Posterior cingulate gyrus (tissue), 11 donors: ENCODE measurements around the gene RNF19B.
"Not testable (repeated sequence)": the region's sequence is repeated elsewhere in the genome, so short reads cannot be mapped to it uniquely, and the experiment has no call there.

ENCODE experiments used
- DNase-seq, 10 donors: peaks; one replicate each; pipeline versions ENCODE4 v3.0.0 to v3.0.0-alpha.2; 2020 to 2021; ENCODE audit warnings: mixed read lengths in 3 of 10
- intact Hi-C: fragments of 100-400 bp; cut with DNase I; formaldehyde crosslinking; loops from one replicate; pipeline ENCODE4 v1.15.1; 2023

Gene RNF19B

GRCh38 chr1:32910319-32910718, 54.3 kb downstream of the RNF19B start:
- DNase-seq, result peak in 1 of 10 donors; percentile 16
- intact Hi-C loops, result no loop called here

DNA sequence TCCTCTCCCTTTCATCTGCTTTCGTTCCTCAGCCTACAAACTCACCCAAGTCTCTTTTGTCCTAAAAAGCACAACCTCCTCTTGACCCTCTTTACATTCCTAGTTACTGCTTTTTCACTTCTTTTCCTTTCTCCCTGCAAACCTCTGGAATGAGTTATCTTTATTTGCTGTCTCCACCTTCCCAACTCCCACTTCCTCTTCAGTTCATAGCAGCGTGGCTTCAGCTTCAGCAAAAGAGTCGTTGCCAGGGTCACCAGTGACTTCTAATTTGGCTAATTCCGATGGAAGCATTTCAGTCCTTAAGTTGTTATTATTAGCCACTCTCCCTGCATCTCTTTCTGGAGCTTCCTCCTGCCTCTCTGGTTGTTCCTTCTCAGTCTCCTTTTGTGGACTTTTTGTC, 57.2 kb downstream of the RNF19B start:
- no peak for DNase-seq
- intact Hi-C loops, result no loop called here

DNA sequence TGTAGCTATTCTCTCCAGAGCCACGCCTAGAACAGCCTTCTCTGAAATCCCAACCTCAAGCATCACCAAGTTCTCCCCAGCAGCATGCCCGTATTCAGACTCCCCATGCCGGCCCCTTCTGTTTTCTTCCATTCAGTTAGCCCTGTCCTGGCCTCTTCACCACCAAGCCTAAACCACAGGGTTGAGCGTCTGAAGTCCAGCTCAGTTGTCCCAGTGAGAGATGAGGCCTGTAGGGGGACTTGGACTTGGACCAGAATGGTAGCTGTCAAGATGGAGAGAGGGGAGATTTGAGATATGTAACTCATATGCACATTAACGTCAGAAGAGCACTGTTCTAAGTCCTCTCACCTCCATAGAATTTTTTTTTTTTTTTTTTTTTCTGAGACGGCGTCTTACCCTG, 58.0 kb downstream of the RNF19B start:
- intact Hi-C loops, result no loop called here

GRCh38 chr1:32905588-32905987, 59.0 kb downstream of the RNF19B start:
- DNase-seq, intact Hi-C loops: not testable (repeated sequence)

More for the DNA sequence above, 58.0 kb downstream of the RNF19B start:
- no peak for DNase-seq

DNA sequence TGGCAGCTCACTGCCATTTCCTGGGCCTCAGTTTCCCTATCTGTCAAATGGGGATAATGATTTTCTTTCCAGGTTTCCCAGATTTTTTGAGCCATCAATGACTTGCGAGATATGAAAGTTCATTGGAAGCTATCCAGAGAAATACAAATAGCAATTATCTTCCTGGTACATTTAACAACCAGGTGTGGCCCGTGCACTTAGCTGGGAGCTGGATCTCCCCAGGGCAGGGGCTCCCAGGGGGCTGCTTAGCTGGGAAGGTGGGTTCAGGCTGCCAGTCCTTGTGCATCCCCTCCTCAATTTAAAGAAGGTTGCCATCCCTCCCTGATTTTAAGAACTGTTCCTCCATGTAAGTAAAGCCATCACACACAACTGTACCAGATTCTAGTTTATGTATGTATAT, 59.8 kb downstream of the RNF19B start:
- intact Hi-C loops, result no loop called here

GRCh38 chr1:32903991-32904785, 60.4 kb downstream of the RNF19B start:
- peak in 1 of 10 donors; percentile 37 for DNase-seq
- intact Hi-C loops, result no loop called here

More for the DNA sequence above, 59.8 kb downstream of the RNF19B start:
- DNase-seq, result no peak

- peak in 1 of 10 donors; percentile 50 for DNase-seq
- intact Hi-C loops, result no loop called here
Observed at GRCh38 chr1:32902535-32902920, 62.1 kb downstream of the RNF19B start.

- DNase-seq, result no peak
- intact Hi-C loops, result no loop called here
Observed at GRCh38 chr1:32901823-32902534, 62.6 kb downstream of the RNF19B start.

GRCh38 chr1:32900956-32901822, 63.4 kb downstream of the RNF19B start, which contains the start of gene TMEM54:
TSS of gene TMEM54 (minus strand) at chr1:32901389. CDS start at chr1:32901238, 151 bp downstream.
- intact Hi-C loops, result no loop called here
- DNase-seq, result peak in 3 of 10 donors; percentile 72 to 90 (median 80)

- peak in 2 of 10 donors; percentile 67 to 80 for DNase-seq
Observed at GRCh38 chr1:32900371-32900955, 64.1 kb downstream of the RNF19B start.

GRCh38 chr1:32899586-32900296, 64.9 kb downstream of the RNF19B start:
- DNase-seq, result peak in 2 of 10 donors; percentile 32 to 66
- intact Hi-C loops, result no loop called here

More at GRCh38 chr1:32900371-32900955, 64.1 kb downstream of the RNF19B start:
- intact Hi-C loops, result no loop called here

- intact Hi-C loops, result no loop called here
- peak in 2 of 10 donors; percentile 31 to 62 for DNase-seq
Observed at GRCh38 chr1:32898958-32899357, 65.7 kb downstream of the RNF19B start.

- DNase-seq, result peak in 2 of 10 donors; percentile 37 to 74
- intact Hi-C loops, result no loop called here
Observed at GRCh38 chr1:32898056-32898455, 66.6 kb downstream of the RNF19B start.

GRCh38 chr1:32897082-32898049, 67.2 kb downstream of the RNF19B start:
- peak in 2 of 10 donors; percentile 40 to 67 for DNase-seq
- intact Hi-C loops, result no loop called here

- DNase-seq, result peak in 2 of 10 donors; percentile 37 to 69
- intact Hi-C loops, result no loop called here
Observed at GRCh38 chr1:32896451-32896850, 68.2 kb downstream of the RNF19B start.

- intact Hi-C loops, result no loop called here
- DNase-seq, result peak in 2 of 10 donors; percentile 48 to 73
Observed at GRCh38 chr1:32895325-32896215, 69.0 kb downstream of the RNF19B start.

GRCh38 chr1:32894681-32895080, 69.9 kb downstream of the RNF19B start:
- DNase-seq, result peak in 1 of 10 donors; percentile 54
- intact Hi-C loops, result no loop called here
